ENCODE measurements around the gene DAB1. TPM values are rescaled to one million over a fixed set of nuclear protein-coding genes. Genes with fewer than 3 reads are reported as not detected.

The DAB1 gene
- total and polyA plus RNA-seq, 10 of the 15 experiments (the other 5 are each of a cell fraction or from before 2014, with no cell fraction given): 0.02 to 0.10 (median 0.03) TPM; not detected in 5

DNA sequence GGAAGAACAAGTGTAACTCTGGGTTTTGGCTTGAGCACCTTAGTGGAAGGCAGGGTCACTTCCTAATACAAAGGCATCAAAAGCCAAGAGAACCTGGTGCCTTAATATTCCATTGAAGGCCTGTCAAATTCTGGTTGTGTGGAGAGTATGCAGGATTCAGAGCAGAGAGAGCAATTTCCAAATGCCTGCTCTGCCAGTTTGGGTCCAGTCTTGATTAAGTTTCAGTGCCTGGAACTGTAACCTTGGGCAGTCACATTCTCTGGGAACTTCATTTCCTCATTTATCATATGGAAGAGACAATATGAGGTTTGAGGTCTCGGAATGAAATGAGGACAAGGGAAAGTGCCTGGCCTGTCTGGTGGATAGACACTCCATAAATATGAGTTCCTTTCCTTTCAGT, 260.1 kb downstream of the DAB1 start (continued):
- TF ChIP-seq NR2F1 (conservative IDR thresholded peaks at IDR 0.05): no peak

DNA sequence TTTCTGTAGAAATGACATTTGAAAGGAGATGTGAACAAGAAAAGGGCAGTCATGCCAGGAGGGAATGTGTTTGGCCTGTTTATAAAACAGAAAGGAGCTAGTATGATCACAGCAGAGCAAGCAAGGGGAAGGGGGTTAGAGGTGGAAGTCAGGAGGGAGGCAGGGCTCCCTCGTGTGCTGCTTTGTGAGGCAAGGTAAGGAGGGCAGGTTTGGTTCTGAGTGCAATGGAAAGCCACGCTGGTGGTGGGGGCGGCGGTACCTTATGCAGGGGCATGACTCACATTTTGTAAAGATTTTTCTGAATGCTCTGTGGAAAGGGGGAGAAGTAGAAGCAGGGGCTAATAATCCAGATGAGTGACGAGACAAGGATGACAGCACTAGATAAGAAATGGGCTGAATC, 260.5 kb downstream of the DAB1 start:
- no peak overlapping the region for H3K27ac ChIP-seq (ENCODE audit: control insufficient read depth, insufficient read depth)
- TF ChIP-seq TCF7 (IDR thresholded peaks at IDR 0.05; ENCODE audit: borderline replicate concordance): no peak
- TF ChIP-seq, protein P1, sequence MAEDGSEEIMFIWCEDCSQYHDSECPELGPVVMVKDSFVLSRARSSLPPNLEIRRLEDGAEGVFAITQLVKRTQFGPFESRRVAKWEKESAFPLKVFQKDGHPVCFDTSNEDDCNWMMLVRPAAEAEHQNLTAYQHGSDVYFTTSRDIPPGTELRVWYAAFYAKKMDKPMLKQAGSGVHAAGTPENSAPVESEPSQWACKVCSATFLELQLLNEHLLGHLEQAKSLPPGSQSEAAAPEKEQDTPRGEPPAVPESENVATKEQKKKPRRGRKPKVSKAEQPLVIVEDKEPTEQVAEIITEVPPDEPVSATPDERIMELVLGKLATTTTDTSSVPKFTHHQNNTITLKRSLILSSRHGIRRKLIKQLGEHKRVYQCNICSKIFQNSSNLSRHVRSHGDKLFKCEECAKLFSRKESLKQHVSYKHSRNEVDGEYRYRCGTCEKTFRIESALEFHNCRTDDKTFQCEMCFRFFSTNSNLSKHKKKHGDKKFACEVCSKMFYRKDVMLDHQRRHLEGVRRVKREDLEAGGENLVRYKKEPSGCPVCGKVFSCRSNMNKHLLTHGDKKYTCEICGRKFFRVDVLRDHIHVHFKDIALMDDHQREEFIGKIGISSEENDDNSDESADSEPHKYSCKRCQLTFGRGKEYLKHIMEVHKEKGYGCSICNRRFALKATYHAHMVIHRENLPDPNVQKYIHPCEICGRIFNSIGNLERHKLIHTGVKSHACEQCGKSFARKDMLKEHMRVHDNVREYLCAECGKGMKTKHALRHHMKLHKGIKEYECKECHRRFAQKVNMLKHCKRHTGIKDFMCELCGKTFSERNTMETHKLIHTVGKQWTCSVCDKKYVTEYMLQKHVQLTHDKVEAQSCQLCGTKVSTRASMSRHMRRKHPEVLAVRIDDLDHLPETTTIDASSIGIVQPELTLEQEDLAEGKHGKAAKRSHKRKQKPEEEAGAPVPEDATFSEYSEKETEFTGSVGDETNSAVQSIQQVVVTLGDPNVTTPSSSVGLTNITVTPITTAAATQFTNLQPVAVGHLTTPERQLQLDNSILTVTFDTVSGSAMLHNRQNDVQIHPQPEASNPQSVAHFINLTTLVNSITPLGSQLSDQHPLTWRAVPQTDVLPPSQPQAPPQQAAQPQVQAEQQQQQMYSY (CRISPR knock-in tag; IDR thresholded peaks at IDR 0.05): no peak
- no peak for TF ChIP-seq MYC (IDR thresholded peaks at IDR 0.05; ENCODE audit: insufficient read depth, insufficient read length, insufficient replicate concordance, low read length, severe bottlenecking)
- TF ChIP-seq CHD4 (IDR thresholded peaks at IDR 0.05): no peak
- no peak for TF ChIP-seq RAD21 (IDR thresholded peaks at IDR 0.05; ENCODE audit: insufficient read depth, low read depth, low read length)
- no peak for TF ChIP-seq TCF12 (IDR thresholded peaks at IDR 0.05; ENCODE audit: low read depth, low read length)
- TF ChIP-seq CBX5 (IDR thresholded peaks at IDR 0.05; ENCODE audit: low read depth): no peak
- no TSS peak for BruUV-seq (replicated peaks)
- no peak overlapping the region for H3K9ac ChIP-seq (ENCODE audit: control insufficient read depth, insufficient read depth, low read length)
- H2AFZ ChIP-seq (ENCODE audit: control insufficient read depth, low read depth, low read length): no peak overlapping the region
- no peaks in the 10 kb centered on the region for H3K9me3 ChIP-seq (replicated peaks; ENCODE audit: control insufficient read depth, insufficient read depth, low read length)
- ATAC-seq: peak; percentile 11; the same call in 1 of the 3 replicates
- ChIA-PET SMC1A (ENCODE audit: uncharacterized antibody, unreplicated experiment) (no interaction called here), RAD21 (ENCODE audit: unreplicated experiment) (no interaction called here), CTCF (no interaction called here), POLR2A (no interaction called here)
- no peaks in the 10 kb centered on the region for H3K79me2 ChIP-seq (ENCODE audit: control insufficient read depth, insufficient read depth, low read length)
- intact Hi-C loops (cut with micrococcal nuclease; ENCODE audit: unreplicated experiment) (no loop called here), in situ Hi-C loops (cut with MboI) (no loop called here)
- no peaks in the 10 kb centered on the region for H3K36me3 ChIP-seq (ENCODE audit: control insufficient read depth in 2 of 2, insufficient read depth in 2 of 2, low read length in 1 of 2)
- H3K4me2 ChIP-seq (ENCODE audit: control insufficient read depth, insufficient read depth): no peak overlapping the region
- H3K4me3 ChIP-seq: no peak overlapping the region
- no peaks in the 10 kb centered on the region; the same call in 1 of the 2 replicates for H3K4me1 ChIP-seq (ENCODE audit: control insufficient read depth, insufficient read depth, low read length)
- H3K27me3 ChIP-seq (replicated peaks in 1 of 2; ENCODE audit: control insufficient read depth in 2 of 2, insufficient read depth in 2 of 2, low read length in 1 of 2): no peaks in the 10 kb centered on the region
- DNase-seq (ENCODE audit: low read depth, low spot score): no peak
- no peak for FAIRE-seq
- no peaks in the 10 kb centered on the region for H4K20me1 ChIP-seq (ENCODE audit: control insufficient read depth, insufficient read depth)
- WGBS (ENCODE audit: insufficient coverage, insufficient replicate concordance, low lambda C conversion rate, missing lambda C conversion rate): 10% methylated on average over 5 of the region's 5 CpGs
